ENCODE measurements around the gene SMG5. TPM values are rescaled to one million over a fixed set of nuclear protein-coding genes. Genes with fewer than 3 reads are reported as not detected.

Gene SMG5
- total and polyA plus RNA-seq, 2 donors (not counting 1 experiment from before 2014, with no cell fraction given) = 53.5 to 77.0 TPM

DNA sequence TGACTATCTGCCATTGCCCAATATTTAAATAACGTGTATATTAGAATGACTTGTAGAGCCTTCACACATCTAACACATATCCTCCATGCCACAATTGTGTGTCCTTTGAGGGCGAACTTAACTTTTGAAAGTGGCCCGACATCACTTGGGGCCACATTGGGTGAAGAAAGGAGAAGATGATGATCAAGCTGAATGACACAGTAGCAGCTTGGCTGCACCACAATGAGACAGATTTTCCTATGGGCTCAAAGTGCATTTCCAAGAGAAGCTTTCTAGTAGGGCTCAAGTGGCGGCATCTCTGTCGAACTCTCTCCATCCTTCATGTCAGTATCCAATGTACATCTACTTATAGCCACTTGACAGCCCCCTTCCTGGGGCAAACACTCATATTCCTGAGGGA lies 44.4 kb downstream of the SMG5 start:
- no peaks in the 10 kb centered on the region for H3K4me1 Mint-ChIP-seq
- H3K27me3 Mint-ChIP-seq = no peaks in the 10 kb centered on the region
- ATAC-seq (ENCODE audit: low read depth) (no peak), DNase-seq (no peak)
- no peak overlapping the region for H3K27ac ChIP-seq (ENCODE audit: low read length in 2 of 2)
- H3K27me3 ChIP-seq (replicated peaks in 1 of 4; ENCODE audit: control extremely low read depth in 1 of 4, control insufficient read depth in 3 of 4, insufficient read depth in 4 of 4, low read length in 3 of 4) = no peaks in the 10 kb centered on the region
- ChIA-PET POLR2A (no interaction called here), CTCF (interaction anchor here (0.6 to 1.4 kb wide), 2 partner anchors 13 to 14 kb away, joined by 3 read pairs; no protein-coding TSS in a partner anchor)
- peaks cover 4% of the 10 kb centered on the region for H3K79me2 ChIP-seq (ENCODE audit: control insufficient read depth, insufficient read depth, low read length)
- no peak overlapping the region for H3K4me3 Mint-ChIP-seq
- no peak overlapping the region for H3K4me2 ChIP-seq (replicated peaks; ENCODE audit: low read depth, low read length, poor library complexity, severe bottlenecking)
- H3K27ac Mint-ChIP-seq = no peak overlapping the region
- no peak overlapping the region for H3K4me3 ChIP-seq (ENCODE audit: control extremely low read depth in 1 of 5, extremely low read depth in 1 of 5, insufficient read depth in 1 of 5, low read depth in 2 of 5, low read length in 4 of 5)
- no peaks in the 10 kb centered on the region for H3K9me3 Mint-ChIP-seq (ENCODE audit: insufficient read depth)
- TF ChIP-seq, protein P1, sequence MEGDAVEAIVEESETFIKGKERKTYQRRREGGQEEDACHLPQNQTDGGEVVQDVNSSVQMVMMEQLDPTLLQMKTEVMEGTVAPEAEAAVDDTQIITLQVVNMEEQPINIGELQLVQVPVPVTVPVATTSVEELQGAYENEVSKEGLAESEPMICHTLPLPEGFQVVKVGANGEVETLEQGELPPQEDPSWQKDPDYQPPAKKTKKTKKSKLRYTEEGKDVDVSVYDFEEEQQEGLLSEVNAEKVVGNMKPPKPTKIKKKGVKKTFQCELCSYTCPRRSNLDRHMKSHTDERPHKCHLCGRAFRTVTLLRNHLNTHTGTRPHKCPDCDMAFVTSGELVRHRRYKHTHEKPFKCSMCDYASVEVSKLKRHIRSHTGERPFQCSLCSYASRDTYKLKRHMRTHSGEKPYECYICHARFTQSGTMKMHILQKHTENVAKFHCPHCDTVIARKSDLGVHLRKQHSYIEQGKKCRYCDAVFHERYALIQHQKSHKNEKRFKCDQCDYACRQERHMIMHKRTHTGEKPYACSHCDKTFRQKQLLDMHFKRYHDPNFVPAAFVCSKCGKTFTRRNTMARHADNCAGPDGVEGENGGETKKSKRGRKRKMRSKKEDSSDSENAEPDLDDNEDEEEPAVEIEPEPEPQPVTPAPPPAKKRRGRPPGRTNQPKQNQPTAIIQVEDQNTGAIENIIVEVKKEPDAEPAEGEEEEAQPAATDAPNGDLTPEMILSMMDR (IDR thresholded peaks at IDR 0.05) = no peak
- peaks cover 5 to 55% of the 10 kb centered on the region in 2 experiments for H3K36me3 ChIP-seq (replicated peaks in 1 of 2; ENCODE audit: control extremely low read depth in 1 of 2, control insufficient read depth in 1 of 2, extremely low read depth in 1 of 2, insufficient read depth in 2 of 2, low read length in 1 of 2)
- H4K20me1 ChIP-seq (ENCODE audit: control insufficient read depth, insufficient read depth, low read length, poor library complexity, severe bottlenecking) = peaks cover 11% of the 10 kb centered on the region
- no peak overlapping the region for H2AFZ ChIP-seq (ENCODE audit: insufficient read depth, low read depth, low read length, poor library complexity, severe bottlenecking)
- intact Hi-C loops (cut with micrococcal nuclease) = no loop called here
- H3K9ac ChIP-seq (ENCODE audit: low read length) = no peak overlapping the region
- no peaks in the 10 kb centered on the region for H3K4me1 ChIP-seq (ENCODE audit: control insufficient read depth in 2 of 2, insufficient read depth in 2 of 2, low read length in 2 of 2)
- 97% methylated on average over 4 of the region's 5 CpGs for WGBS (ENCODE audit: insufficient coverage)
- no peaks in the 10 kb centered on the region for H3K9me3 ChIP-seq (ENCODE audit: control extremely low read depth in 1 of 3, control insufficient read depth in 2 of 3, insufficient read depth in 1 of 3, low read length in 2 of 3)

DNA sequence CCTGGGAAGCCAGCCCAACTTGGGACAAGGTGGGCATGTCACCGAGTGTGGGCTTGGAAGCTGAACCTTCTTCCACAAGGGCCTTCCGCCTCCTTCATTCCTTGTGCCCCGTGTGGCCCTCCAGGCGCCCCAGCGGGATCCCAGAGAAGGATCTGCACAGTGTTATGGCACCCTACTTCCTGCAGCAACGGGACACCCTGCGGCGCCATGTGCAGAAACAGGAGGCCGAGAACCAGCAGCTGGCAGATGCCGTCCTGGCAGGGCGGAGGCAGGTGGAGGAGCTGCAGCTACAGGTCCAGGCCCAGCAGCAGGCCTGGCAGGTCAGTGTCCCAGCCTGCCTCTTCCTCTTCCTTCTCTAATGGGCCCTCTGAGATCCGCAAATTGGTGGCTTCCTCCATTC lies 46.5 kb downstream of the SMG5 start:
- Histone ChIP-seq H3K27ac (ENCODE audit: low read length in 2 of 2) (no peak overlapping the region), H4K20me1 (ENCODE audit: control insufficient read depth, insufficient read depth, low read length, poor library complexity, severe bottlenecking) (peaks cover 11% of the 10 kb centered on the region), H3K4me1 (ENCODE audit: control insufficient read depth in 2 of 2, insufficient read depth in 2 of 2, low read length in 2 of 2) (no peaks in the 10 kb centered on the region), H3K27me3 (replicated peaks in 1 of 4; ENCODE audit: control extremely low read depth in 1 of 4, control insufficient read depth in 3 of 4, insufficient read depth in 4 of 4, low read length in 3 of 4) (no peaks in the 10 kb centered on the region), H3K79me2 (ENCODE audit: control insufficient read depth, insufficient read depth, low read length) (peaks cover 4% of the 10 kb centered on the region), H2AFZ (ENCODE audit: insufficient read depth, low read depth, low read length, poor library complexity, severe bottlenecking) (no peak overlapping the region), H3K9ac (ENCODE audit: low read length) (no peak overlapping the region), H3K9me3 (ENCODE audit: control extremely low read depth in 1 of 3, control insufficient read depth in 2 of 3, insufficient read depth in 1 of 3, low read length in 2 of 3) (no peaks in the 10 kb centered on the region), H3K4me3 (ENCODE audit: control extremely low read depth in 1 of 5, extremely low read depth in 1 of 5, insufficient read depth in 1 of 5, low read depth in 2 of 5, low read length in 4 of 5) (no peak overlapping the region), H3K36me3 (replicated peaks in 1 of 2; ENCODE audit: control extremely low read depth in 1 of 2, control insufficient read depth in 1 of 2, extremely low read depth in 1 of 2, insufficient read depth in 2 of 2, low read length in 1 of 2) (peaks cover 5 to 55% of the 10 kb centered on the region in 2 experiments), H3K4me2 (replicated peaks; ENCODE audit: low read depth, low read length, poor library complexity, severe bottlenecking) (no peak overlapping the region)
- Mint-ChIP-seq H3K27me3 (no peaks in the 10 kb centered on the region), H3K9me3 (ENCODE audit: insufficient read depth) (no peaks in the 10 kb centered on the region), H3K4me1 (no peaks in the 10 kb centered on the region), H3K4me3 (no peak overlapping the region), H3K27ac (no peak overlapping the region)
- WGBS (ENCODE audit: insufficient coverage) = 98% methylated on average over 12 of the region's 12 CpGs
- intact Hi-C loops (cut with micrococcal nuclease) = no loop called here
- ATAC-seq (ENCODE audit: low read depth) (no peak), DNase-seq (no peak)
- CTCF ChIA-PET = interaction anchor here (0.6 kb wide), 1 partner anchor 13 kb away, joined by 3 read pairs; no protein-coding TSS in a partner anchor
- no peak for TF ChIP-seq EZH2 (IDR thresholded peaks at IDR 0.05; ENCODE audit: borderline replicate concordance, insufficient read depth, low read depth, low read length, poor library complexity, severe bottlenecking)
- TF ChIP-seq, protein P1 (IDR thresholded peaks at IDR 0.05) = no peak
- POLR2A ChIA-PET = no interaction called here

Data from B cell (primary cell).